K562 (cell line): Measurements from ENCODE around the gene DIP2B. TPM values are rescaled to one million over a fixed set of nuclear protein-coding genes. Genes with fewer than 3 reads are reported as not detected.

Source experiments
- ATAC-seq: fragments of 200-7000 bp; cut with Tn5 transposase; 3 replicates; pipeline ENCODE4 v1.9.1; 2020; ENCODE audit warnings: moderate library complexity
- BruUV-seq: library from RNA; stranded (reverse); fragments of 400-500 nt; replicated peaks from 2 replicates; lab custom pipeline; 2021; lab: Mats Ljungman, UMichigan
- CTCF ChIA-PET: fragments of 300-600 bp; formaldehyde crosslinking; extraction: SDS; loops from one replicate; lab custom pipeline; 2021; ENCODE audit warnings: low intra/inter-chr PET ratio; lab: Yijun Ruan, JAX
- POLR2A ChIA-PET: fragments of 300-600, 350-650 bp; sonication (Branson Sonifier 250); formaldehyde crosslinking; extraction: SDS; loops from one replicate; lab custom pipeline; 2021; ENCODE audit warnings: antibody characterized with exemption, inconsistent platforms; lab: Yijun Ruan, JAX
- DNase-seq, 4 experiments: peaks; one replicate each; pipeline versions ENCODE4 v3.0.0 to v3.0.0-alpha.2; 2011 to 2018; ENCODE audit warnings: low spot score in 3 of 4, mixed read lengths in 3 of 4; ENCODE audit errors: extremely low read depth in 1 of 4
- FAIRE-seq: peaks from 2 replicates; lab custom pipeline; 2011; peaks lifted over from hg19 to GRCh38; lab: Jason Lieb, UNC
- H2AFZ ChIP-seq: 2 replicates; pipeline ENCODE4 v1.6.0; 2011; ENCODE audit warnings: low read depth, low read length, control low read depth, inconsistent platforms
- H3K27ac ChIP-seq: fragments of 200-600 bp; 3 replicates; pipeline ENCODE4 v1.8.0; 2011; ENCODE audit warnings: low read depth, mild to moderate bottlenecking, control low read depth, inconsistent platforms, low read length, moderate library complexity, mixed read lengths; ENCODE audit errors: extremely low read depth
- H3K27me3 ChIP-seq, 2 experiments: fragments of 300-600 bp in 1 of 2; 2 replicates in 1 of 2; 3 replicates in 1 of 2; pipeline versions ENCODE4 v1.6.0 to v1.8.0; 2011; ENCODE audit warnings: inconsistent platforms in 2 of 2, low read length in 2 of 2, mild to moderate bottlenecking in 1 of 2, mixed read lengths in 1 of 2, moderate library complexity in 1 of 2; ENCODE audit not compliant: control insufficient read depth in 2 of 2, insufficient read depth in 2 of 2
- H3K36me3 ChIP-seq: fragments of 300-600 bp; 3 replicates; pipeline ENCODE4 v1.8.0; 2011; ENCODE audit warnings: mild to moderate bottlenecking, low read length, inconsistent platforms; ENCODE audit not compliant: control insufficient read depth, insufficient read depth
- H3K4me1 ChIP-seq, 2 experiments: fragments of 200-600 bp in 1 of 2; replicated peaks in 1 of 2; 2 replicates in 1 of 2; 3 replicates in 1 of 2; pipeline versions ENCODE4 v1.5.1 to v1.8.0; 2011; ENCODE audit warnings: inconsistent platforms in 2 of 2, low read length in 2 of 2, mild to moderate bottlenecking in 1 of 2, mixed read lengths in 1 of 2, moderate library complexity in 1 of 2; ENCODE audit not compliant: control insufficient read depth in 2 of 2, insufficient read depth in 2 of 2
- H3K4me2 ChIP-seq: 2 replicates; pipeline ENCODE4 v1.6.1; 2011; ENCODE audit warnings: low read length, control low read depth, inconsistent platforms, mixed read lengths; ENCODE audit not compliant: insufficient read depth
- H3K4me3 ChIP-seq: fragments of 200-600 bp; sonication (generic), shearing (Covaris generic); 2 replicates; pipeline ENCODE4 v1.5.1; 2016; ENCODE audit warnings: control low read depth, inconsistent platforms
- H3K79me2 ChIP-seq: fragments of 200-600 bp; 3 replicates; pipeline ENCODE4 v1.8.0; 2011; ENCODE audit warnings: low read length, inconsistent platforms; ENCODE audit not compliant: control insufficient read depth, insufficient read depth
- H3K9ac ChIP-seq, 2 experiments: 2 replicates each; pipeline versions ENCODE4 v1.6.0 to v1.6.1; 2011; ENCODE audit warnings: low read depth in 2 of 2, low read length in 2 of 2, control low read depth in 1 of 2, inconsistent platforms in 1 of 2, mild to moderate bottlenecking in 1 of 2, mixed read lengths in 1 of 2; ENCODE audit not compliant: insufficient read depth in 1 of 2
- H3K9me1 ChIP-seq: one replicate; pipeline ENCODE4 v1.6.0; 2011; ENCODE audit warnings: inconsistent platforms, mild to moderate bottlenecking, low read length, moderate library complexity; ENCODE audit not compliant: control insufficient read depth, insufficient read depth
- H3K9me3 ChIP-seq: replicated peaks from 2 replicates; pipeline ENCODE4 v1.5.1; 2011; ENCODE audit warnings: low read depth, low read length, inconsistent platforms; ENCODE audit not compliant: control insufficient read depth, insufficient read depth
- H4K20me1 ChIP-seq: replicated peaks from 2 replicates; pipeline ENCODE4 v1.6.1; 2011; ENCODE audit warnings: low read length, inconsistent platforms, mixed read lengths; ENCODE audit not compliant: control insufficient read depth, insufficient read depth
- SMARCA5 ChIP-seq: fragments of 450-650 bp; IDR thresholded peaks from 2 replicates; pipeline ENCODE4 v1.6.1; 2016
- SNIP1 ChIP-seq: fragments of 450-650 bp; IDR thresholded peaks from 2 replicates; pipeline ENCODE4 v1.7.1; 2017; ENCODE audit warnings: low read depth, mild to moderate bottlenecking
- THAP7 ChIP-seq: fragments of 250-450 bp; sonication (Bioruptor Pico); IDR thresholded peaks from 2 replicates; pipeline ENCODE4 v1.5.0; 2021
- ZBTB12 ChIP-seq: fragments of 250-450 bp; sonication (Bioruptor Pico); IDR thresholded peaks from 2 replicates; pipeline ENCODE4 v1.4.0; 2020
- ZBTB34 ChIP-seq: fragments of 250-450 bp; sonication (Bioruptor Pico); IDR thresholded peaks from 2 replicates; pipeline ENCODE4 v1.8.0; 2021; ENCODE audit warnings: mild to moderate bottlenecking, moderate library complexity
- ZNF318 ChIP-seq, 2 experiments: fragments of 450-650 bp; IDR thresholded peaks; 2 replicates each; pipeline ENCODE4 v1.6.1; 2016; ENCODE audit warnings: mild to moderate bottlenecking in 2 of 2, borderline replicate concordance in 1 of 2, low read depth in 1 of 2, moderate library complexity in 1 of 2
- ZNF655 ChIP-seq: fragments of 250-450 bp; sonication (Bioruptor Pico); IDR thresholded peaks from 2 replicates; pipeline ENCODE4 v1.5.0; 2021
- WGBS: fragments of 100-300 bp; shearing (Covaris generic); methylation state at CpG from one replicate; pipeline ENCODE4 v1.1.6; 2016; ENCODE audit warnings: low coverage, mixed read lengths; ENCODE audit not compliant: insufficient coverage; ENCODE audit errors: missing lambda C conversion rate; 5-methylcytosine and 5-hydroxymethylcytosine counted together
- in situ Hi-C: fragments of 300-500 bp; cut with MboI; formaldehyde crosslinking; loops from 4 replicates; pipeline ENCODE4 v1.15.0; 2018; ENCODE audit warnings: inconsistent platforms, mixed read lengths
- intact Hi-C: fragments of 100-400 bp; cut with micrococcal nuclease; formaldehyde crosslinking; loops from 2 replicates; pipeline ENCODE4 v1.14.2; 2022
- polyA plus RNA-seq, 8 experiments: library from polyadenylated mRNA; depleted of rRNA in 4 of 8; stranded (reverse) in 5 of 8; unstranded in 3 of 8; fragments of >200 nt; fragmentation: Nextera tagmentation in 2 of 8; fragmentation: Illumina TruSeq in 1 of 8; extraction: Ambion mirVana in 2 of 8; extraction: Trizol in 1 of 8; gene quantifications; 2 replicates each; pipeline versions ENCODE4 v1.2.1 to v1.2.3, GENCODE V29; 2011 to 2014; ENCODE audit warnings: inconsistent platforms in 1 of 8, missing spikeins in 1 of 8
- total RNA-seq, 7 experiments: library from RNA; depleted of rRNA in 6 of 7; stranded (reverse); fragments of >200 nt in 6 of 7; fragmentation: Illumina TruSeq in 2 of 7; extraction: Trizol in 2 of 7; gene quantifications; 2 replicates each; pipeline versions ENCODE4 v1.2.1 to v1.2.3, GENCODE V29; 2011 to 2021; ENCODE audit warnings: low replicate concordance in 1 of 7

The DIP2B gene
- total and polyA plus RNA-seq, 9 of the 15 experiments (the other 6 are each of a cell fraction or from before 2014, with no cell fraction given) = 4.6 to 26.1 (median 18.8) TPM

GRCh38 chr12:50661300-50662115 is 156.7 kb downstream of the DIP2B start:
- CTCF ChIA-PET = no interaction called here
- ATAC-seq (no peak), FAIRE-seq (no peak), DNase-seq (no peak)
- no peaks in the 10 kb centered on the region for H3K79me2 ChIP-seq
- no peak overlapping the region for H3K4me3 ChIP-seq
- H4K20me1 ChIP-seq = no peaks in the 10 kb centered on the region
- no peak overlapping the region for H3K9ac ChIP-seq
- H2AFZ ChIP-seq = no peak overlapping the region
- H3K27ac ChIP-seq = no peak overlapping the region
- POLR2A ChIA-PET = interaction anchor here (0.6 to 1.0 kb wide), 5 partner anchors 10 to 447 kb away, joined by 3 read pairs; no protein-coding TSS in a partner anchor
- no peaks in the 10 kb centered on the region for H3K4me1 ChIP-seq
- in situ Hi-C loops = no loop called here
- no peaks in the 10 kb centered on the region for H3K27me3 ChIP-seq
- no peaks in the 10 kb centered on the region for H3K9me1 ChIP-seq
- intact Hi-C loops = no loop called here
- BruUV-seq = no TSS peak
- peaks cover 8% of the 10 kb centered on the region for H3K36me3 ChIP-seq
- 56% methylated on average over 7 of the region's 7 CpGs for WGBS
- H3K4me2 ChIP-seq = no peak overlapping the region
- H3K9me3 ChIP-seq = no peaks in the 10 kb centered on the region
- TF ChIP-seq SMARCA5 = no peak
- TF ChIP-seq SNIP1 = no peak
- no peak for TF ChIP-seq THAP7
- TF ChIP-seq ZNF655 = no peak
- TF ChIP-seq ZBTB12 (CRISPR knock-in tag) = no peak
- no peak for TF ChIP-seq ZNF318 (IDR thresholded peaks at IDR 0.05; ENCODE audit: borderline replicate concordance in 1 of 2, low read depth in 1 of 2)
- no peak for TF ChIP-seq ZBTB34 (CRISPR knock-in tag)
